IMR-90 (cell line): ENCODE results near the gene ANGPTL5.

ENCODE experiments used
- CEBPB ChIP-seq: IDR thresholded peaks from 2 replicates; pipeline ENCODE4 v1.6.1; 2012; ENCODE audit warnings: low read depth, low read length, improper control_type of control experiment
- CTCF ChIP-seq: conservative IDR thresholded peaks from 2 replicates; pipeline ENCODE4 v1.5.1; 2012; ENCODE audit warnings: mild to moderate bottlenecking, low read depth, low read length, improper control_type of control experiment
- FOS ChIP-seq: fragments of 150-350 bp; IDR thresholded peaks from 2 replicates; pipeline ENCODE4 v1.6.1; 2016; ENCODE audit warnings: low read depth, low read length
- MAZ ChIP-seq: IDR thresholded peaks from 2 replicates; pipeline ENCODE4 v1.6.1; 2012; ENCODE audit warnings: low read depth, mild to moderate bottlenecking, low read length, improper control_type of control experiment, moderate library complexity, borderline replicate concordance
- MXI1 ChIP-seq: IDR thresholded peaks from 2 replicates; pipeline ENCODE4 v1.6.1; 2012; ENCODE audit warnings: low read depth, mild to moderate bottlenecking, low read length, moderate library complexity, borderline replicate concordance
- POLR2A ChIP-seq: IDR thresholded peaks from 2 replicates; pipeline ENCODE4 v1.6.1; 2012; ENCODE audit warnings: mild to moderate bottlenecking, low read depth, low read length
- RAD21 ChIP-seq: IDR thresholded peaks from 2 replicates; pipeline ENCODE4 v1.6.1; 2012; ENCODE audit warnings: low read length, improper control_type of control experiment
- RFX5 ChIP-seq: IDR thresholded peaks from 2 replicates; pipeline ENCODE4 v1.8.0; 2012; ENCODE audit warnings: low read depth, mild to moderate bottlenecking, low read length, moderate library complexity

DNA sequence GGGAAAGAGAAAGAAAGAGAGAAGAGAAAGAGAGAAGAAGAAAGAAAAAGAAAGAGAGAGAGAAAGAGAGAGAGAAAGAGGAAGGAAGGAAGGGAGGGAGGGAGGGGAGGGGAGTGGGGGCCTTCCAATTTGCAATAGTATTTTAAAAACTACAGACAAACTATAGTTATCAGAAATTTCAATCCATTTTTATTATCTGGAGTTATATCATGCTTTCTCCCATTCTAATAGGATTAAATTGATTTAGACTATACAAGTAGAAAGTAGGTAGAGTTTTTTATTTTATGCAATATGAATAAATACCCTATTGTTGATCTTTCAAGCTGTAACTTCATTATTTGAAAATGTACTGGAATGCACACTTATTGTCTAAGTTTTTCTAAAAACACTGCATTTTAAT is 71.7 kb downstream of the ANGPTL5 start:
- no peak for TF ChIP-seq CTCF
- no peak for TF ChIP-seq RAD21
- no peak for TF ChIP-seq MAZ
- no peak for TF ChIP-seq RFX5
- TF ChIP-seq CEBPB, result no peak
- TF ChIP-seq POLR2A, result no peak
- no peak for TF ChIP-seq MXI1
- no peak for TF ChIP-seq FOS
